NCI-H748 (cell line): ENCODE measurements around the gene TTC3.

Experiments used
- DNase-seq: peaks from one replicate; lab custom pipeline; 2025; ENCODE audit not compliant: unreplicated experiment; lab: John Stamatoyannopoulos, UW

TTC3 gene

DNA sequence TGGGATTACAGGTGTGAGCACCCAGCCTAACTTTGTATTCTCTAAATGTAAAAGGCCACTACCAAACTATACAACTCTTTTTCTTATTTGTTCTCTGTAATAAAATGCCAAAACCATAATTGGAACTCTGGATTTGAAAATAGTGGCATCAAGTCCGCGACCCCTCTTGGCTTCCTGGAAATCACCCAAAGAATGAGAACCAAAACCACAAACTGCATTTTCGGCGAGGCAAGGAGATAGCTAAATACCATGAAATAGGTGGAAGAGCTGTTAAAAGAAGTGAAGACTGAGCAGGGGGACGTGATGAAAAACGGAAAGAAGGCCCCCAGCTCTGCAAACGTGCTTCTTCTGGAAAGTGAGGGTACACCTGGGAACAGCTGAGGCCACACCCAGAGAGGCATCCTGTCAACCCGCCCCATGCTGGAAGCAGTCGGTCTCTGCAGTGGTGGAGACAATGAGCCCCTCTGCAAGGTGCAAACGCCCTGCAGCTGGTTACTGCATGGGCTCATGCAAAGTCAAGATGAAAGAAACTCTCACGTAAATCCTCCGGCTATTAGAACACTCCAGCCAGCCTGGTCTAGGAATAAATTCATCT, 171.5 kb downstream of the TTC3 start:
- no peak for DNase-seq

DNA sequence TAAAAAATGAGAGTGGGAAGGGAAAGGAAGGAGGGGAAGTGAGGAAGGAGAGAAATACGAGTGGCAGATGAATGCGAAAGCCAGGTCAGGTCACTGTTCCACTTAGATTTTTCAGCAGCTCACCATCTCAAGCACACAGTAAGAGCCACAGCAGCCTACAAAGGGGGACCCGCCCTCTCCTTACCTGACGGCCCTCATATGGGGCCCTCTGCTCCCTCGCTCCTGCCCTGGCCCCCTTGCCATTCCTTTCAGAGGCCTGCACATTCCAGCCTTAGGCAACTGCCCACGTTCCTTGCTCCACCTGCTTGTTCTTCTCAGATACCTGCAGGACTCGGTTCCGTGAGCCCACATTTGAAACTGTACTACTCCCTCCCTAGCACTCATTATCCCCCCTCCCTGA, 172.1 kb downstream of the TTC3 start:
- DNase-seq = no peak

DNA sequence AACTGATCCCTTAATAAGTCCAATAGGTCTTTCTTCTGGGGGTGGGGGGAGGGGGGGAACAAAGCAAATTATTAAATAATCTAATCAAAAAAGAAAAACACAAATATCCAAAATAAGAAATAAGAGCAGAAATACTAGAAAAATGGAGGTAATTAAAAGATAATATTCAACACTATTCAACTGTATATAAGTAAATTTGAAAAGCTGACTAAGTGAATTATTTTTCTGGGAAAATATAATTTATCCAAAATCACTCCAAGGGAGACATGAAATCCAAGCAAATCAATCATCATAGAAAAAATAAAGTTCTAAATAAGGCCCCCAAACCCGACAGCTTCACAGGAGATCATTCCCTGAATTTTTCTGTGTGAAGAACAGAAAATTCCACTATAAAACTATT, 175.2 kb downstream of the TTC3 start:
- no peak for DNase-seq

DNA sequence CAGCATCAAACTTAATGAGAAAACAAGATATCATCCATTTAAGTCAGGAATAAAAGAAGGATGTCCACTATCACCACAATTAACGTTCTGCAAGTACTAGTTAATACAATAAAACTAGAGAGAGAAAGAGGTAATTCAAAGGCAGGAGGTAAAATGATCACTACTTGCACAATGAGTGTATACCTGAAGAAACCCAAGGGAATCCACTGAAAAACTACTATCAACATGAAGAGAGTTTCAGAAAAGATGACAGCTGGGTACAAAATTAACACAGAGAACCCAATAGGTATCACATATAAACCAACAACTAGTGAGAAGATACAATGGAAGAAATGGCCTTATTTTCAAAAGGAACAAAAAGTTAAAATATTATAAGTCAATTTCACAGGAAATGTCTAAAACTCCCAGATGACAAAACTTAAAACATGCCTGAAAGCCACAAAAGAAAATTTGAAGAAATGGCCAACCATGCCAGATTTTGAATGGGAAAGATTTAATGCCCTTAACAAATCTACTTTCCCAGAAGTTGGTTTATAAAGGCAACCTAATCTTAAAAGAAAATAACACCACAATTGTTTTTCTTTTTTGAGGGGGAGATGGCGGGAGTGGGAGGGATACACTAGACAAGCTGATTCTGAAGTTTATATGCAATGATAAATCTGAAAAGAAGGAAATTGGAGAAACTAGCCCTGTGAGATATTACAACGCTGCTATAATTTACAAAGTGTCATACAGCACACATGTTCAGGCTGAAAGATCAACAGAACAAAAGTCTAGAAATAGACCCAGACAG, 176.3 kb downstream of the TTC3 start:
- no peak for DNase-seq

DNA sequence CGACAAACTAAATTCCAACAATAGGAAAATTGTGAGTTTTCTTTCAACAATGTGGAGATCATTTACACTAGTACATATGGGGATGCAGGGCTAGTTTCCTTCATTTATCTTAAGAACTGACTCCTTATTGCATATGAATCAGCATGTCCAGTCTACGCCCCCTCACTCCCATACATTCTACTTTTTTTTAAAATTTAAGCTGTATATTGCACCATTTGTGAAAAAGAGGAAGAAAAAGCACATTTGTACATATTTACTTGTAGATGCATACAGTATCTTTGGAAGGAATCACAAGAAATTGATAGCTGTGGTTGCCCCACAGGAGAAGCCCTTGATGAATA, 178.2 kb downstream of the TTC3 start:
- DNase-seq = no peak
